HG02938 (cell line): ENCODE measurements around the gene SPAG16.

ENCODE experiments used
- ATAC-seq: cut with Tn5 transposase; IDR thresholded peaks from one replicate; pipeline ENCODE4 v1.9.1; 2021; ENCODE audit warnings: mild to moderate bottlenecking, moderate library complexity; ENCODE audit not compliant: unreplicated experiment

SPAG16 gene

DNA sequence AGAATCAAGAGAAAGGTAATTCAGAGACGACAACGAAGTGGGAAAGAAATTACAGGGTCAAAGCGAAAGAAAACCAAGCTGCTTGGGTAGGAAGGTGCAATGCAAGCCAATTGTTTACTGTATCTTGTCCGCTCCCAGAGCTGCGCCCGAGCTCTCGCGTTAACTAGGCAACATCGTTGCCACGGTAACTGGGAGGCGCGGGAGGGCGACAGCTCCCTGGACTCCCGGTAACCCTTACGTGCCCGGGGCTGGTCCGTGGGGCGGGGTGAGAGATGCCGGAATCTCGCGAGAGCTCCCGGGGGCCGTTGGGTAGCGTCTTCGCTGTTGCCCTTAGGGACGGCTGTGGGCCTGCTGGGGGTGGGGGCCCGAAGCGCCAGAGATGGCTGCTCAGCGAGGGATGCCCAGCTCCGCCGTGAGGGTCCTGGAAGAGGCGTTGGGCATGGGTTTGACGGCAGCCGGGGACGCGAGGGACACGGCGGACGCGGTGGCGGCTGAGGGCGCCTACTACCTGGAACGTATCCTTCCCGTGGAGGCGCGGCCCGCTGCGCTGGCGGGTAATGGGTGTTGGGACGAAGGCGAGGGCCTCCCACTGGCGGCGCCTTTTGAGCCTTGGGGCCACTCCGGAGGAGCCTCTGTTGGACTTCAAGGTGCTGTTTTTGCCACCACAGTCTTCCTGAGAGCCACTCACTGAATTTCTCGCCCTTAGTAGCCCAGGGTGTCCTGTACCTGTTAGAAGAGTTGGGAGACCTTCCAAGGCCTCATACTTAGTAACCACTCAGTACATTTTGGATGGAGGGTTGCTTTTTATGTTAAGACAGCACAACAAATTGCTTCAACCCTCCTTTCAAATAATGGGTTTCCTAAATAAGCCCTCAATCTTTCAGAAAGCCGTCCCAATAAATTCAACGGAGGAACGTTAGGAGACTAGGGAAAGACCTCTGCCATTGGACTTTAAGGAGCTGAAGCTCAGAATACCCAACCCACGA lies at the start of gene SPAG16:
Gene SPAG16, plus strand, starts transcription at position 360 of the 986 bp plus-strand sequence.
- peak; percentile 98 for ATAC-seq

DNA sequence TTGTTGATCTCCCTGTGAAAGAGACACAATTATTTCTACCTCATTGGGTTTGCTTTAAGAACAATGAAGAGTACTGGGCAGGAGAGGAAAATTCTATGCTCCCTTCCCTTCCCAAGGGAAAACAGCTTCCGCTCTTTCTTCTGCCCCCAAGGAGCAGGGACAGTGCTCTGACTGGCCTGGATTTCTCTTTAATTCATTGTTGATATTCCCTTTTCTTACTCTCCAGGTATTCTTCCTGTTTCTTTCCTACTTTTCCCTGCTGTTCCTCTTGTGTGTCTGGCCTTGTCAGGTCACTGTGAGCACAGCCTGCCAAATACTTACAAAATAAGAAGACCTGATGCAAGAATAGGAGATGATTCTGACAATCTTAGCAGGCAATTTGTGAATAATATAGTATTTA lies 49.6 kb upstream of the SPAG16 start:
- no peak for ATAC-seq

DNA sequence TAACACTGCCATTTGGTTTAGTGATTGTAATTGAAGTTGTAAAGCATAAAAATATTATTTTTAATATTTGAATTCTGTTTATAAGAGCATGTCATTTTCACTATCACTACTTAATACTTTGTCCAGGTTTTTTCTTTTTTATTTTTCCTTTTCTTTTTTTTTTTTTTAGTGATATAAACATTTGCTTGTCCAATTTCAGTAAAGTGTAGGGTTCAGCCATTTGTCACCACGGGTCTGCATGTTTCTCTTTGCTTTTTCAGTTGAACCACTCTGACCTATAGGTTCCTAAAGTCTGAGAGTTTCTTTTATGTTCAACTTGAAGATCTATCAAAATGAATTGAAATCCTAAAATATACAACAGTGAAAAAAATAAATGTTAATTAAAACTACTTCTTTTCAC lies 48.5 kb upstream of the SPAG16 start:
- ATAC-seq = no peak

DNA sequence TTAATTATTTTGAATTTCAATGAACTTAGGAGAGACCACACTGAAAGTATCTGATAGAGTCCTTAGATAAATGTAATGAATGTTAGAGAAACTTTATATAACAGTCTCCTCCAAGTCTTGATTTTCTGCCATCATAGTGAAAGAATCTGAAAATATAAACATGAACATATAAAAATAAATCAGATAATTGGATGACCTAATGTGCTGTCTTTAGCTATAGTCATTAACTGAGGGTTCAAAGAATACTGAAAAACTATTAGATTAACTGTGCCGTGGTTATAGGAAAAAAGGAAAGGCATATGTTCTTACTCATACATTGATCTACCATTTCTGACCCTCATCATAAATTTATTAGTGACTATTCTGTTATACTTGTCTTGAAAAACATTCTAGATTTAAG lies 47.0 kb upstream of the SPAG16 start:
- ATAC-seq = no peak

DNA sequence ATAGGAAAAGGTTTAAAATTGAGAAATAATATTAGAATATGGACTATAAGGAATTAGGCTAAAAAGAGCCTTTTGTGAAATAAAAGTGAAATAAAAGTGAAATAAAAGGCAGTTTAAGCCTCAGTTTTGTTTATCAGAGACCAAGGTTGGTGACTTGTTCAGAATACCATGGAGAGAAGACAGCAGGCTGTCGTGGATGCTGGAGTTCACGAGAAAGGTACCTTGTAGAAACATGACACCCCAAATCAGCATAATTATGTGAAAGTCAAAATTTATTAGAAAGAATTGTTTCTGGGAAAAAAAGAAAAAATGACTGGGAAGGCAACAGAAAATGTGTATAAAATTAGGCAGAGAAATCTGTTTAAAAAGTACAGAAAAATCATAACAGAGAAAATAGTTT lies 46.5 kb upstream of the SPAG16 start:
- ATAC-seq = no peak

DNA sequence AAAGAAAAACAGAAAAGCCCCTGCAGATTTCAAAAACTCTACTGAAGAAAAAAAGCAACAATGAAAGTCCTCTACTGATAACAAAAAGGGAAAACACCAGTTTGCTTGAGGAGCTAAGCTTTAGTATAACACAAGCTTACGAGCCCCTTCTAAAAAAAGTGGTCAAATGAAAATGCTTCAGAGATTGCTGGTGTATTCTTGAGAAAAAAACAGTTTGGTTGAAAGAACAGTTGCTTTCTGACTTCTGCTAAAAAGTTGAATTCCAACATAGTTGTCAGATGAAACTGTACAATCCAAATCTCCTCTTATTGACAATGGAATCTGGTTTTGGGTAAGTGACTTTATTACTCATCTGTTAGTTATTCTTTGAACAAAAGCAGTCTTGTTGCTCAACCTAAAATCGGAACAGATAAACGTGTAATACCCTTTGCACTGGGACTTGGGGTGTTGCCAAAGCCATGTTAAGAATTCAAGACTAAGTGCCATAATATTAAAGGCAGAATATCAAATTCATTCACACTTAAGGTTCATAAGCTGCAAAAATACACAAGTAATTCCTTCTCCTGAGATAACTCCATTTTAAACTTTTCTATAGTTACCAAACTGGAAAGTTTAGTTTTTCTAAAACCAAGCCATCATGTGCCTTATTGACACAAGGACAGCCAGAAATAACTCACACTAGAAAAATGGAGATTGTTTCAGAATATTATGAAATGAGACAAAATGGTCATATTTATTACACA lies 45.3 kb upstream of the SPAG16 start:
- ATAC-seq = peak; percentile 43

DNA sequence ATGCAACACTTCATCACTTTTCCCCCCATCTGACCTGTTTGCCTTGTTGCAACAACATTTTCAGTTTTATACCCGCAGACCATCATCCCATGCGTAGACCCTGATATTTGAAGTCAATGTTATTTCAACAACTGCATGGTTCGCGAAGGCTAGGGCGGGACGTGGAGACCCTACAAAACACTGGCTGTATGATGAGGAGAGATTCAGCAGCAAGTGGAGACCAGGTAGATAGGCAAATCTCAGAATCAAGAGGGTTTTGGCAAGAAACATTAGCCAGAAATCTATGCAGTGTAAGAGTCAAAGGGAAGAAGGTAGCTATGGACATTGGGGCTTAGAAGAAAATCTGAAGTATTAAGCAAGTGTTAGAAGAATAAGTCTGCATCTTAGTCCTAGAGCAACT lies 42.4 kb upstream of the SPAG16 start:
- ATAC-seq = no peak

DNA sequence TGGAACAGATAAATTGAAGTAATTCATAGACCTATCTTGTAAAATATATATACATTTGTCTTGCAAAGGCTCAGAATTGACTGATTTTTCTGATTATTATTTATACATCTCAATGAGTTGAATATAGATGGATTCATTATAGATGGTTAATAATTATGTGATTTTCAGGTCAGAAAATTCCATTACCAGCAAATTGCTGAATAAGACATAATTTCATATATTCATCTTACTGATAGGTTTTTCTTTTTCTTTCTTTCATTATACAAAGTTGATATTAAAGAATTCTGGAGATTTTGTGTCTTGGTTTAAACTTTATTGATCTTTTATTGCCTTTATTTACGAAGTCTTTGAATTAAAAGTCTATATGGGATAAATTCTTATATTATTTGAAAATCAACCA lies 41.6 kb upstream of the SPAG16 start:
- no peak for ATAC-seq

DNA sequence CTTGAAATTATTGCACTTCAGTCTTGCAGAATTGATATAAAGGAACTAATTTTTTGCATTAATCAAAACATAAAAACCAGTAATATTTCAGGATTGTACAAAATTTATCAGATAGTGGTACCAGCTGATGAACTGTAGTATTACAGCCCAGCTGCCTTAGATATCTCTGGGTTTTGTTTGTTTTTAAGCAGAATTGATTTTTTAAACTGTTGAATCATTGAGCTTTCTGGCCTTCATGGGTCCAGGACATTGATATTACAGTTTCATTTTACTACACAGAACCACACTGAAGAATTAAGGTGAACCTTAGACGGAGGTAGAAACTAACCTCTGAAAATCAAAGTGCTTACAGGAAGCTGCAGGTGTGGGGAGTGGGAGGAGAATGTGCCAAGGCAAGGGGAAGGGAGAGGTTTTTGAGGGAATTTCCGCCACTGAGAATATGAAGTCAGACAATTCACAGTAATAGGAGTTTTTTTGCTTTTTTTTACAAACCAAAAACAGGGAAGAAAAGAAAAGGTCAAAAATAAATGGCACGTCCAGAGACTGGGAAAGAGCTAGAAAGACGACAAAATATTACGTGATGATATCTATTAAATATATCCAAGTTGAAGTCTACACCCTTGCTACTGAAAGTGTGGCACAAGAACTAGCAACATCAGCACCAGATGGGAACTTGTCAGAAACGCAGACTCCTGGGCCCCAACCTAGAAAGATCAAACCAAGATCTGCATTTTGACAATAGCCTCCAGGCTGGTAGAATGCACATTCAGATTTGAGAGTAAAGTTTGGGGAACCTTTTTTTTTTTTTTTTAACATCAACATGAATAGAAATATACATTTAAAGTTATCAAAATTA lies 40.8 kb upstream of the SPAG16 start:
- peak; percentile 31 for ATAC-seq

DNA sequence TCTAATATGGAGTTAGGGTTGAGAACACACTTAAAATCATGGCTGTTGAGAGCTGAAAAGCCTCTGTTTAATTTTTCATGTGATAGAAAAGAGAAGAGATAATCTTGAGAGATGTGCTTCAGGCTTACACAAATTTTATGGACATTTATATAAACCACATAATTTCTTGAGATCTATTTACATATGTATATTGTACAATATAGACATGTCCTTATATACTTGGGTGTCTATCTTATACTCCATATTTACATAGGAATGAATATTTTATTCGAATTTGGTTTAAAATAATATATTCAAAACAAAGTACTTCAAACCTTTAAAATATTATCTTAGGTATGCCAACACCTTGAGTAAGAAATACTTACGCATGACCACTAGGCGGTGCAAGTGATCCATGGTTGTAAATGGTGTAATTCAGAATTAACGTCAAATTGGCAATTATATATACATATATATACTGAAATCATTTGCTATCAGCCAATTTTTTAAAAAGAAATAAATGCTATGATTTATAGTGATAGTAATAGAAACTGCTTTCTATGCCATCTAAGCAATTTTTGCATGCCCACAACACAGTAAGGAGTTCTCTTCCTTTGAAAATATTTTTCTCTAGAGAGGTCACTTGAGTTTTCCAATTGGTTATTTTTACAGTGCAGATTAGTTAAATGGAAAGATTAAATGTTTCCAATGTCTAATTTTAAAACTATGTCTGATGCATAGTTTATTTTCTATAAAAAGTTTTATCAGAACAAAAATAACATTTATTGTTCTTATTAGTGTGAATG lies 37.6 kb upstream of the SPAG16 start:
- ATAC-seq = no peak

DNA sequence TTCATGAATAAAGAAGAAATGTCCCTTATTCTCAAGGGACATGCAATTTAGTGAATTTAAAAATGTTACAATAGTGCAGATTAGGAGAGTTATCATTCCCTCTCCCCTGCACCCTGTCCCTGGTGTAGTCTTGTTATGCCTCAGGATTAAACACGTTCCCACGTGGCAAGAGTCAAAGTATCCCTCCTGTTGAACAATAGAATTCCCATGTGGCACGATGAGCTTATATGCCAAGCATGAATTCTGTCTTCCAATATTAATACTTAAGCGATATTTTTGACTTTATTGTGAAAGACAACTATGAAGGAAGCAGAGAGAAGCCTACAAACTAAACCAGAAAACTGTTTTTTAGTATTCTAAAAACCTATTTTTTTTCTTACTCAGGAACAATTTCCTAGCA lies 36.7 kb upstream of the SPAG16 start:
- ATAC-seq = no peak

DNA sequence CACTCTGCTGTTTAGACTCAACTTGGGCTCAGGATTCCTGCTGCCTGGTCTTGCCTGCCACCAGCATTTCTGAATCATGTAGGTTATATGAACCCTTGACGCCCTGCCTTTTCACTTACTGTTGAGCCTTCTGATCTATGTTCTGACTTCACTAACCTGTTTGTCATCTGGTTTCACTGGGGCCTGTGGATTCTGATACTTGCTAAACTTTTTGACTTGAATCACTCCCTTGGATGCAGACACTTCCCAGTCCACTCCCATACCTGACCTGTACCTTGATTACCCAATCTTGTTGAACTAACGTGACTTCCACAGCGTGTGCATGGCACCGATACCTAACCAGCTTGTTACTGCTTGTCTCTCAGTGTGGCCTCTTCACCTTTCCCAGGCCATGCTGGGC lies 35.6 kb upstream of the SPAG16 start:
- ATAC-seq = no peak

DNA sequence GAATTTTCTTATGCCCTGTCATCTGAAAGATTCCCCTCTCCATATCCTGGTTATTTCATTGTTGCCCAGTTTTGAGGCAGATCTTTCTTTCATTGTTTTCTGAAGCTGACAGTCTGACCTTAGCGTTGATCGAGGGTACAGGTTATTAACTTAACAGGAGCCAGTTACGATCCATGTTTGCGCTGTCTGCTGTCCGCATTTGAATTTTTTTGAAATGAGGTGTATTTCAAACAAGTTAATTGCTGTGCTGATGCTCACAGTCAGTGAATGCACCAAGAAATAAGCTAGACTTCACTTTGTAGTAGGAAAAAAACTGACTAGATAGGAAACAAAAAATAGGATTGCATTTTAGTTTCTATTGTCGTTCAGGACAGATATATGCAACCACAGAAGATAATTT lies 34.8 kb upstream of the SPAG16 start:
- no peak for ATAC-seq

DNA sequence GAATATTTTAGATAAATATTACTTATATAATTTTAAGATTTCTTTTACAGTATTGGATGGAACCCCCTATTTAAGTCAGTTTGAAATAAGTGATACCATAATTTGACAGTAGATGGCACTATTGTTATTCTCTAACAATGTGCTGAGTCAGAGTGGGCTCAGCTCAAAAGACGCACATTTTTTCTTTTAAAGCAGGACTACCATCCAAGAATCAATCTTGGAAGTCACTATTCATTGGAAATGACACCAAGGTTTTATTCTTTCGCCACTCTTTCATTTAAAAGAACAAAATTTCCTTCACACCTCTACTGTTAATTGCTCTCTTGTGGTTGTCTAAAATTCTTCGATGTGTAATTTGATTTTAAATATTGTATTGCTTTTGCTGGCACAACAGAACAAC lies 32.6 kb upstream of the SPAG16 start:
- ATAC-seq = peak; percentile 89

DNA sequence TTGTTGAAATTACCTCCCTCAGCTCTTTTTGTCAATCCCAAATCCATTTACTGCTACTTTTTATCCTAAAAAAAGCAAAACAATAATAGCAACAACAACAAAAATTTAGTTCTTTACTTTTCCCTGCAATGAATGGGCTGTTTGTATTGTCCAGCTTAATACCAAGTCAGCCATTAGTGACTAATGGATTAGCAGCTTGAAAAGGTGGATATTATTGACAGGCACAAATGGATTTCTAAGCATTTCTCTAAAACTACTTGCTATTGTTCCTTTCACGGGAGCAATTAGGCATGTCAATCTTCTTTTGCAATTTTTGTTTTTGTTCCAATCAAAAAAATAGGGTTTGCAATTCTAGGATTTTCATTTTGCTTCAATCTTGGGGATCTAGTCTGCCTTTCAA lies 32.1 kb upstream of the SPAG16 start:
- ATAC-seq = no peak

DNA sequence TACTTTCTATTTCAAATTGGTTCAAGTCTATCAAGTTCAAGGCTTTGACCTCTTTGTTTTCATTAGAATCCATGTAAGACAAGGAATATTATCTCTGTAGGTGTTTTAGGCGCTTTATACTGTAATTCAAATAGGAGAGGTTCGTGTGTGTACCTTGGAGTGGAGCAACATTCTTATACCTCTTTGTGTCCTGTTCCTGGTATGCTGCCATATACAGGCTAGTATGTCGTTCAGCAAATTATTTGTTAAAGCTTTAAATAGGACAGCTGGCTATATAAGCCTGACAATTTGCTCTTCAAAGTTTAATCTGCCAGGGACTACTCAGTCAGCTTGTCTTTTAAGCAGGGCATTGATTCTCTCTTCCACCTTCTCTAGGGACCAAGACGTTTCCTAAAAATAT lies 31.1 kb upstream of the SPAG16 start:
- ATAC-seq = no peak

DNA sequence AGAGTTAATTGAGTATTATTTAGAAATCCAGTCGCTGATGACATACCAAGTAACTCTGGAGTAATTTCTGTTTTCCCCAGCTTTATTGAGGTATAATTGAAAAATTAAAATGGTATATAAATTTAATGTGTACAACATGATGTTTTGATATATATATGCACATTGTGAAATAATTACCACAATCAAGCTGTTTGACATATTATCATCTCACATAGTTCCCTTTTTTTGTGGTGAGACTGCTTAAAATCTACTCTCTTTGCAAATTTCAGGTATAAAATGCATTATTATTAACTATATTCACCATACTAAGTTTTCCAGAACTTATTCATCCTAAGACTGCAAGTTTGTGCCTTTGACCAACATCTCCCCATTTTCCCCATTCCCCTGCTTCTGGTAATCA lies 25.0 kb upstream of the SPAG16 start:
- no peak for ATAC-seq

DNA sequence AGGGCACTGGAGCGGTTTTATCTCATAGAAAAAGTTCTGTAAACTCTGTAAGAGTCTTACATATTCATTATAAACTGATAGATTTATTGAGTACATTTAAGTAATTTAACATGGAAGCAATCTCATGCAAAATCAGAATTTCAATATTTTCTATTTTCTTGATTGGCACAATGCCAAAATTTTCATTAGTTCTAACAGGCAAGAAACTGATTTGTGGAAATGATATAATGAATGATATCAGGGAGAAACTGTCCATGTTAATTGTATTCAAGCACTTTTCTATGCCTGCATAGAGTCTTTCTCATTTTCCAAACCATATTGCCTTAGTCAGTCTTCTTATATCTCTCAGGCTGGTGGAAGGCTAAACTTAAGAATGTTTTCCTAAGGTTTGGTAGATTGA lies 23.0 kb upstream of the SPAG16 start:
- no peak for ATAC-seq

DNA sequence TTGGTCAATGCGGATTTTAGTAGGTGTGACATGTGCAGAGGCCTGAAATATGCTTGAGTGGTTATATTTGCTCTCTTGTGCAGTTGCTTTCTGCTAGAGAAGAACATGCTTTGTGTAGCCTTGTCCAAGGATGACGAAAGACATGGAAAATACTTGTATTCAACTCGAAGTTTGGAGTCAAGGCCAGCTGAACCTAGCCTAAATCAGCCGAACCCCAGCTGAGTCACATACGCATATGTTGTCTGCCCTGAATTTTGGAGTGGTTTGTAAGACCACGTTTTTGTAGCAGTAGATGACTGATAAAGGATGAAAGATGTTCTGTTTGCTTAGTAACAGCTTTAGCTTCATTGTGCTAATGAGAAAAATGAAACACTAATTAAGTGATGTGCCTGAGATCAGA lies 22.5 kb upstream of the SPAG16 start:
- ATAC-seq = no peak

DNA sequence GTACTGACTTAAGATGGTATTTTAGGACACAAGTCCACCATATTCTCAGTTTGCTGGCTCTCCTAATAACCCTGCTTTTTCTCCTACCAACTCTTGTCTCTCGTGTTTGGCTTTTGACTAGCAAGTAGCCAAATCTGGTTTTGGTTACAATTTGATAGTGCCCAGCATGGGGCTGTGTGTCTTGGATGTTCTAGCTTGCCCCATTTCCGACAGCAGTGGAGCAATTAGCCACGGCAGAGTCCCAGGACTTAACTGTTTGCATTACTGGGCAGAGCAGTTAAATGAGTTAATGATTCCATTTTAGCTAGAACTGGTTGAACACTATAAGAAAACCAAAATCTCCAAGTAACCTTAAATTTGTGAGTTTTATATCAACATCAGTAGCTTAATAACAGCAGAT lies 18.6 kb upstream of the SPAG16 start:
- no peak for ATAC-seq
